ENCODE measurements around the gene MAP1B. TPM values are rescaled to one million over a fixed set of nuclear protein-coding genes. Genes with fewer than 3 reads are reported as not detected.
"Not testable (repeated sequence)": the region's sequence is repeated elsewhere in the genome, so short reads cannot be mapped to it uniquely, and the experiment has no call there.

Gene MAP1B
- 10 to 100 TPM in 2 of 3 donors, 1 to 10 TPM in 1; 1.4 to 21.9 (median 11.3) TPM for polyA plus RNA-seq

DNA sequence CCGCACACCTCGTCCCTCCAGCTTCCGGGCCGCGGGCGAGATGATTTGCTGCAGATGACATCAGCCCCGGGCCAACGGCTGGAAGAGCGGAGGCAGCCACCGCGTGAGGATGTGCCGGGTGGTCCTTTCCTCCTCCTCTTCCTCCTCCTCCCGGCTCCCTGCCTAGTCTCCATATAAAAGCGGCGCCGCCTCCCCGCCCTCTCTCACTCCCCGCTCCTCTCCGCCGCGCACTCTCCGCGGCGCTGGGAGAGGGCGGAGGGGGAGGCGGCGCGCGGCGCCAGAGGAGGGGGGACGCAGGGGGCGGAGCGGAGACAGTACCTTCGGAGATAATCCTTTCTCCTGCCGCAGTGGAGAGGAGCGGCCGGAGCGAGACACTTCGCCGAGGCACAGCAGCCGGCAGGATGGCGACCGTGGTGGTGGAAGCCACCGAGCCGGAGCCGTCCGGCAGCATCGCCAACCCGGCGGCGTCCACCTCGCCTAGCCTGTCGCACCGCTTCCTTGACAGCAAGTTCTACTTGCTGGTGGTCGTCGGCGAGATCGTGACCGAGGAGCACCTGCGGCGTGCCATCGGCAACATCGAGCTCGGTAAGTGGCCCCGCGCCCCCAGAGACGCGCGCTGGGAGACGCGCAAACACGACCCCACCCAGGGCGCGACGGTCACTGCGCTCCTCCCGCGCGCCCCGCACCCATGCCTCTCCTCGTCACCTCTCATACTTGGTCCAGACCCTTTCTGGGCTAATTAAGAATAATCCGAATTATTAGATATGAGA, at the start of gene MAP1B:
TSS of gene MAP1B (plus strand) at position 345 of the 770 bp plus-strand sequence. CDS start at position 402, 57 bp downstream.
- WGBS, 3 donors: 0 to 1% (median 1%) methylated on average over 65 to 82 of the region's 82 CpGs
- H3K27ac ChIP-seq (ENCODE audit: low read depth, low read length): no peak within 1 kb of the TSS

DNA sequence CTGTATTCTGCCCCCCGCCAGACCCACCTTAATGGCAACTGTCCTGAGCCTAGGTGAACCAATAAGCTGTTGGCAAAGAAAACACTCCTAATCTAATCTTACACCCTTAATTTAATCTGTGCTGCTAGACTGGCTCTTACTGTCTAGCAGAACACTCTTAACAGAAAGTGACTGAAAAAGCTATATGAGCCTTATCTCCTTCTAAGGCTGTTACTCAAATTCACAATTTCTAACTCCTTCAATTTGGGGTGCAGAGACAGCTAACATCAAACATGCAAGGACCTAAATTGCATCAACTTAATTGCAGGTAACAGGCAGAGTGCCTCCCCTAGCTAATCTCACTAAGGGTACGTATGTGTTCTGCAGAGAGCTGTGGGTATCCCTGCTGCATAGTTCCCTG, 49.5 kb upstream of the MAP1B start:
- 65 to 76% (median 70%) methylated on average over 2 of the region's 2 CpGs for WGBS, 3 donors
- no peak overlapping the region for H3K27ac ChIP-seq (ENCODE audit: low read depth, low read length)

DNA sequence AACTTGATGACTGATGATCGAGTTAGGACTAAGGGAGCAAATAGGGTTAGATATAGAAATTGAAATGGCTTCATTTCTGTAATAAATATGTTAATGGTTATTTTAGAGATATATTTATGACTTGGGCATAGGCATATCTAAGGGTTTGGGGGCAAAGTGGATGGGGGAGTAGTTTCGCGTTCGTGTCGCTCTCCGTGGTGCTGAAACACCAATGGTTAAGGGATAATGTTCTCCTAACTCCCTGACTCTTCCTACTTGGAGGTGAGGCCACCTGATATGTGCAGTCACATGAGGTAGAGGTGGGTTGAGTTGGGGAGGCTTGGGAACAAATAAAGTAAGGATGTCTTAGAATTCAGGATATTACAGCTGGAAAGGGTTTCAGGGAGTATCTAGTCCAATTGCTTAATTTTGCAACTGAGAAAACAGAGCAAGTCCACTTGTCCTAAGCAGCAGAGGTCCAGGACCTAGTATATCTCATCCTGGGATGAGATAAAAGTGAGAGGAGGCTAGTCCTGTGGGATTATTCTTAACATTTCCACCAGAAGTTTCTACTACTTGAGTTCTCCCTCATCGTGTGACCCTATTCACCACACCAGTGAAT, 44.0 kb upstream of the MAP1B start:
- WGBS, 3 donors: 30 to 38% (median 33%) methylated on average over 7 of the region's 7 CpGs

DNA sequence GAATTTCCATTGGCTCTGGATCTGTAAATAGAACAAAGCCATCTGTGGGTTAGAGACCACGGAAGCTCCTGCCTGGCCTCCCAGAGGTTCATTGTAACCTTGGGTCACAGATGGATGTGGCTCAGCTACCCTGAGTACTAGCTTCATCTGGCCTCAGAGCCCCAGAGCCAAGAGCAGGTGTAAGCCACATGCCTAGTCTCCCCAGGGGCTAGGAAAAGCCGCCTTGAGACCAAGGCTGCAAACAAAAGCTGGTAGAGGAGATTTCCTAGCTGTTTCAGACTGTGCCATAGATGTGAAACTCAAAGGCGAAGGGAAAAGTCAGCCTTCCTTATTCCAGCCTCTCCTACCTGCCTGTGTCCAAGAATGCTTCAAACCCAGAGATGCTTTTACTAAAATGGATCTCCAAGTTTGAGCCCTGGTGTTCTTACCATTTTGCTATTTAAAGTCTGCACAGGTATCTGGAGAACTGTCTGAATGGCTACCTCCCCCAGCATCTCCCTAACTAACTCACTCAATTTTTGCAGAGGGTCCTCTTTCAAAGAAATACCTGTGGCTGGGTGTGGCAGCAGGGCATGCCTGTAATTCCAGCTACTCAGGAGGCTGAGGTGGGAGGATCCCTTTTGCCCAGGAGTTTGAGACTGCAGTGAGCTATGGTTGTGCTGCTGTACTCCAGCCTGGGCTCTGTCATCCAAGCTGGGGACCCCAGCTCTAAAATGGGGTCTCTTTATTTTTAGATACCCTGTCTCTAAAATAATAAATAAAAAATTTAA, 42.3 kb upstream of the MAP1B start:
- WGBS, 3 donors: 58 to 77% (median 72%) methylated on average over 3 of the region's 3 CpGs
- no peak overlapping the region for H3K27ac ChIP-seq (ENCODE audit: low read depth, low read length)

More for the DNA sequence above, 44.0 kb upstream of the MAP1B start:
- H3K27ac ChIP-seq (ENCODE audit: low read depth, low read length): no peak overlapping the region

DNA sequence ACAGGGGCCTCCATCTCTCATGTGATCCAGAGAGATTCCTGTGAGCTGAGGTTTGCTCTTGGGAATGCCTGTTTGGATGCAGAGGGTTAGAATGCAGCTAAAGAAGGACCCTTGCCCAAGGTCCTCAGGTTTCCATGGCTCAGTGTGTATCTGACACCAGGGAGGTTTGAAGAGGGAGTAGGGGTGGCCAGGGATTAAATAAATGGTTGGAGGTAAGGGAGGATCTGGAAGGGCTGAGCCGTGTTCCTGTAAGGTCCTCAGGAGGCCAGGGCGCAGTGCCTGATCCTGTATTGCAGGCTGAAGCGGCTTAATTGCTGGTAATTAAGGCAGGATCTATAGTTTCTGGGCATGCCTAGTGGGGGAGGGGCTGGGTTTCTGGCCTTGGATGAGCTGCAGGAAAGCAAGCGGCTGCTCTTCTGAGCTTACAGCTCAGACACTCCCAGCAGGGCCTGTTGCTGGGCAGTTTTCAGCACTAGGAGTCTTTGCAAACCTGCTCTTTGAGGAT, 41.5 kb upstream of the MAP1B start:
- WGBS, 3 donors: 29 to 51% (median 49%) methylated on average over 4 of the region's 4 CpGs

DNA sequence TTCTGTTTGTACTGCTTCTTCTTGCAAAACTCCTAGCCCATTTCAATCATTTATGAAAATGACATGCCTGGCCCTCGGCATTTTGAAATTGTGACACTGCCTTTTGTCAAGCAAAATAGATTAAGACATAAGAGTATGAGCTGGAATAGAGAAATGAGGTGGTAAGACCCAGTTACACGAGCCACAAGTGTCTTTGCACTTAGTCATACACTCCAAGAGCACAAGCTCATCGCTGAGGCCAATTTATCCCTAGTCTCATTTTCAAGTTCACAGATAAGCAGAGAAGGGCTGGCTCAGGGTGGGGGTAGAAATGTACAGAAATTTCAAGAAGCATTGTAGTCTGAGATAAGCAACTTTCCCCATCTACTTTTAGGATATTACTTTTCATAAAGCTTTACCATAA, 40.6 kb upstream of the MAP1B start:
- H3K27ac ChIP-seq (ENCODE audit: low read depth, low read length): no peak overlapping the region
- WGBS, 3 donors: 45 to 56% (median 48%) methylated on average over 3 of the region's 3 CpGs

More for the DNA sequence above, 41.5 kb upstream of the MAP1B start:
- no peak overlapping the region for H3K27ac ChIP-seq (ENCODE audit: low read depth, low read length)

DNA sequence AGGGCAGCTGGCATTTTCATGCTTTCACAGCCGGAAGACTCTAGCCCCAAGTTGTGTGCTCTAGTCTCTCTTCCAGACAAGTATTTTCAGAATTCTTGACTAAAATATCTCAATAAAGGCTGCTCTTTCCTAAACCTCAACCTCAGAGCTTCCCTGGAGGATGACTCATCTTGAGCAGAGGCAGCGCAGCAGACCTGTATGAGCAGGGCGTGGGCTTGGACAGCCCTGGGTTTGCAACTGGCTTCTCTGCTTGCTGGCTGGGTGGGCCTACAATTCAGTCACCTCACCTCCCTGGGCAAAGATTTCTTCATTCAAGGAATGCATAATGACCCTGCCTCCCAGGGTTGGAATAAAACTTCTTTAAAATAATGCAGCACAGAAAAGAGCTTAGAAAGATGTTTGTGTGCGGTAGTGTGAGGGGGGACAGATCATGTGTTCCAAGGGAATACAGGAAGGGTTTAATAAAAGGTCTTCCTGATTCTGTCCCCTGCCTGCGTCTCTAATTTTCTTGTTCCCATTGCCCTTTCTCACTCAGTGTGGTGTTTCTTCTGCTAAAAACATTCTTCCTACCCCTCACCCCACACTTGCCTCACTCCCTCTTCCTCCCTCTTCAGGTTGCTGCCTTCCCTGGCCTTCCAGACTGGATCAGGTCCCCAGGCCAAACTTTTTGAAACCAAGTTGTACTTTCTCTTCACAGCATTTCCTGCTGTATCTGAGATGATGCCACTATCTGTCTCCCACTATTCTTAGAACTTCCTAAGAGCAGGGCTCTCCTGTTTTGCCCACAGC, 39.4 kb upstream of the MAP1B start:
- H3K27ac ChIP-seq (ENCODE audit: low read depth, low read length): no peak overlapping the region
- 83 to 89% (median 85%) methylated on average over 5 of the region's 5 CpGs for WGBS, 3 donors

DNA sequence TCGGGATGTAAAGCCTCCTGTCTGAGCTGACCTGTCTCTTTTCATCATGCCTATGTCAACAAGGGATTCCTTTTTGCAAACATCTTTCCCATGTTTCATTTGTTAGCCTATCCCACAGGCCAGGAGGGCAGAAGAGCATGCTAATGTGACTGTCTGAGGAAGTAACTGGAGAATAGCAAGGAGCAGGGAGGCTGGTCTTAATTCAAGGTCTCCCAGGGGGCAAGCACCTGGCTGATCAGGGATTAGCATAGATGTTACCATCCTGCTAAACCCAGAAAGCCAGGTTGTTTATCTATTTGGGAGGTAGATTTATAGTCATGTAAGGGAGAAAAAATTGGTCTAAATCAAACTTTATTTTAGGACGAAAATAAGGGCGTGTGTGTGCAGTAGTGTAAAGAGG, 36.7 kb upstream of the MAP1B start:
- WGBS, 3 donors: 54 to 66% (median 60%) methylated on average over 3 of the region's 3 CpGs
- H3K27ac ChIP-seq (ENCODE audit: low read depth, low read length): no peak overlapping the region

DNA sequence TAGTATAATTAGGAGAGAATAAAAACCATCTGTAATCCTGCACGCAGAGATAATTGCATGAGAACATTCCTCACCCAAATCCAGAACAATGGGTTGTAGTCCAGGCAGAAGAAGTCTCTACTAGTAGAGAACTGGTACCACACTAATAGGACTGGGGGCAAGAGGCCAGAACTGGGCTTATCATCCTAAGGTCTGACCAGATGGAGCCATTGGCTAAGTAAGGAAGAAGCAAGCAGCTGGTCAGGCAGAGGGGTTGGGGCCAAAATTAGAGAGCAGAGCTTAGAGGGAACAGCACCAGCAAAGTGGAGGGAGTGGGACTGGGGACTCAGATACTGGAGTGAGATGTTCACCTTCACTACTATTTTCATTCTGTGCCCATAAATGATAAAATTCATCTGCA, 35.4 kb upstream of the MAP1B start:
- no peak overlapping the region for H3K27ac ChIP-seq (ENCODE audit: low read depth, low read length)
- WGBS, 3 donors: 86 to 94% (median 90%) methylated on average over 1 of the region's 1 CpG

DNA sequence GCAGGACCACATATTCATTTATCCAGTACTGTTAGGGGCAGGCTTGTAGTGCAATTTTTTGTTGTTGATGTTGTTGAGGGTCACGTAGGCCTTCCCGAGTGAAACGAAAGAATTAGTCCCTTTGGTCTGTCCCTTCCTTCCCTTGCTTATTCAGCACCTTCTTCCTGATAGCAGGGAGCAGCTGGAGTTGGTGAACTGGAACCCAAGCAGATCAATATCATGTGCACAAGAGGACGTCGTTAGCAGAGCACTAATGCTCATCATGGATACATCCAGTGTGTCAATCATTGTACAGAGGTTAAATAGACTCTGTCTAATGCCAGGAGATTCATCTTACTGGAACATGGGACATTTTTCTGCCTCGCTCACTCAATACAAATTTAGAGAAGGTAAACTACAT, 33.0 kb upstream of the MAP1B start:
- WGBS, 3 donors: 56 to 78% (median 67%) methylated on average over 6 of the region's 6 CpGs
- no peak overlapping the region for H3K27ac ChIP-seq (ENCODE audit: low read depth, low read length)

DNA sequence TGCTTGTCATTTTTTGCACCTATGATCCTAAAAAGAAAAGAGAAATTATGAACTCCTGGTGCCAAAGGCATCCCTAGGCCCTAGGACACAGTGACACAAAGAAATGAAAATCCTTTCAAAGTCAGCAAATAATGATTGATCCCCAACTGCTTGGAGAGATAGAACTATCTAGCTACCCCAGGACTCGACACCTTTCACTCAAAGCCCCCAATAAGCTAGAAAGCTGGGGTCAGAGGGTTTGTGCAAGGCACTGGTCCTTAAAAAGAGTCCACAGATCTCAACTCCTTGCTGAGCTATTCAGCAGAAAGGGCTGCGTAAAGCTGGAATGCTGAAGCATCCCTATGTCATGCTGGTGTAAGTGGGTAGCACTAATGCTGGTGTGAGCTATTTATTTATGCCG, 31.8 kb upstream of the MAP1B start:
- no peak overlapping the region for H3K27ac ChIP-seq (ENCODE audit: low read depth, low read length)
- 78 to 91% (median 79%) methylated on average over 3 of the region's 3 CpGs for WGBS, 3 donors

DNA sequence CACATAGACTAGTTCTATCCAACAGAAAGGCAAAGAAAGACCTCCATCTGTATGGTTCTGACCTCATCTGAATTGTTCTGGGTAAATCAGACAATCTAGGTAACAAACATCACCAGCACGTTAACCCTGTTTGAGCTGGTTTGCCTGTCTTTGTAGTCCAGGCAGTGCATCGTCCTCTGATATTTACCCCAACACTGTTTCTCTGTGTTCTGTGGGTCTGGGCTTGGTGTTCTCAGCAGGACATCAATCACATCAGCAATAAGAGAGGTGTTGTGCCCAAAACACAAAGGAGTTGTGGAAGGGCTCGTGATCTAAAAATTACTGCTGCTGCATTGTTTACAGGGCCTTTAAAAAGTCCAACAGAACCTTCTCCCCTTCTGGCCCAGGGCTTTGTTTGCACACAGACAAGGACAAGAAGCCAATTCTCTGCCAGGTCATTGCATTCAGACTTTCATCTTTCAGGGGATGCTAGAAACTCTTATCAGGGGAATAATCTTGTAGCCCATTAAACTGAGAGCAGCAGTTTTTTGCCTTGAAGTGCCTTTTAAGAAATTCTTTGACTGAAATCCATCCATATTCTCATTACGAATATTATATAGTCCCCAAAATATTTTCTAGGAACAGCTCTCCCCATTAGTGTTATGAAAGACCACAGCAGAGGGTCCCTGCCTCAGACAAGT, 30.5 kb upstream of the MAP1B start:
- WGBS, 3 donors: 53 to 77% (median 73%) methylated on average over 4 of the region's 4 CpGs
- H3K27ac ChIP-seq (ENCODE audit: low read depth, low read length): no peak overlapping the region

DNA sequence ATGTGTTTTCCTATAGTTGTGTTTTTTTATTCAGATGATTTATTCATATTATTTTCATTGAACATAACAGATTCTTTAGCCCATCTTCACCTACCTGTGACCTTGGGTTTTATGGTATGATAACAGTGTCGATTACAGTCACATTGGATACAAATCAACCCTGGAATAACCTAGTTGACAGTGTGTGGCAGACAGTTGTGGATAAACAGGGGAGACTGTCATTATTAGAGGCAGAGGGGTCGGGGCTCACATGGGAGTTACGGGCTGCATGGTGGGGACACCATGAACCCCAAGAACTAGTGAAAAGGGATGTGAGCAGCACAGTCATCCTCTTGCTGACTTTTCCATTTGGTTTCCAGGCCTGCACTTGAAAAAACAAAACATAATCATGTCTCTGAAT, 29.9 kb upstream of the MAP1B start:
- WGBS, 3 donors: 77 to 91% (median 80%) methylated on average over 3 of the region's 3 CpGs
- no peak overlapping the region for H3K27ac ChIP-seq (ENCODE audit: low read depth, low read length)

DNA sequence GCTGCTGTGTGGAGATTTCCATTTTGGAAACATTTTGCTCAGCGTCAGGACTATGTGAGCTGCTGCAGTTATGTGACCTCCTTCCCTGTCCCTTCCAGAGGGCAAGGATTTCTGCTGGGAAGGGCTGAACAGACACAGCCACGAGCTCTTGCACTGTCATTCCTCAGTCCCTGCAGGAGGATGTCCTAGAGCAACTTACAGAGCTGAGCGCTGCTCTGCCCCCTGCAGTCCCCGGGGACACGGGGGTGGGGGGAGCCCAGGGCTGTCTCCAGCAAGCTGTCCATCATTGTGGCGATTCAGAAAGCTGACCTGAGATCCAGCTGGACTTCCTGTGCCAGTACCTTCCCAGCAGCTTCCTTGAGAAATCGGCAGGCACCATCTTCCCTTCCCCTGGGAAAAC, 28.0 kb upstream of the MAP1B start:
- WGBS, 3 donors: 13 to 17% (median 14%) methylated on average over 7 of the region's 7 CpGs
- H3K27ac ChIP-seq (ENCODE audit: low read depth, low read length): no peak overlapping the region

DNA sequence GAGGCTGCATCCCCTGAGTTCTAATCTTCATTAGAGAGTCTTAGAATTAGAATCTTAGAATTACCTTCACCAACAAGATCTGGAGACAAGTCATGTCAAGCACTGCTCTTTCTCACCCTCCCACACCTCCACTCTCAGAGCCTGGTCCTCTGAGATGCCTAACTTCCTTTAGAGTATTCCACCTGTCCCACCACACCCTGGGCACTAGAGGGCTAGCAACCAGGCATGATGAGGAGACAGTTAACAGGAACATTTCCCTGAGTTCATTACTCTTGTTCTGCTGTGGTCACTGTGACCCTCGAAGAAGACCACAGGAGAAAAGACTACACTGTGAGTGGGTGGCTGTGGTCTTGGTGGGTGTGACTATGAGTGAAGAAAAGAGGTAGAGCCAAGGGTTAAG, 25.2 kb upstream of the MAP1B start:
- WGBS, 3 donors: 64 to 71% (median 67%) methylated on average over 1 of the region's 1 CpG
- H3K27ac ChIP-seq (ENCODE audit: low read depth, low read length): no peak overlapping the region

DNA sequence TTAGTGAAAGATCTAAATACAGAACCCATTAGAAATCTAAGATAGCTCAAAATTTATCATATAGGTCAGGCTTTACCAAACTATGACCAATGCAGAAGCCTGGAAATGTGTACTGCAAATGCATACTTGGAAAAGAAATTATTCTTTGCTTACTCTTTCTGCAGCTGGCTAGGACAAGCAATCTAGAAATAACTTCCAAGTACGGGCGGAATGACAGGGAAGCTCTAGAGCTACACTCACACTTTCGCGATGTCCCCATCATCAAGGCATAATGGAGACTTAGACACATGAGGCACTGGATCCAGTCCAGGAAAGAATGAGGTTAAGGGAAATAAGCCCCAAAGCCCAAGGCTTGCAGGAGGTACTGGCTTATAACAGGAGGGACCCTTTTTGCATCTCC, 22.4 kb upstream of the MAP1B start:
- WGBS, 3 donors: 76 to 85% (median 81%) methylated on average over 4 of the region's 4 CpGs
- no peak overlapping the region for H3K27ac ChIP-seq (ENCODE audit: low read depth, low read length)

DNA sequence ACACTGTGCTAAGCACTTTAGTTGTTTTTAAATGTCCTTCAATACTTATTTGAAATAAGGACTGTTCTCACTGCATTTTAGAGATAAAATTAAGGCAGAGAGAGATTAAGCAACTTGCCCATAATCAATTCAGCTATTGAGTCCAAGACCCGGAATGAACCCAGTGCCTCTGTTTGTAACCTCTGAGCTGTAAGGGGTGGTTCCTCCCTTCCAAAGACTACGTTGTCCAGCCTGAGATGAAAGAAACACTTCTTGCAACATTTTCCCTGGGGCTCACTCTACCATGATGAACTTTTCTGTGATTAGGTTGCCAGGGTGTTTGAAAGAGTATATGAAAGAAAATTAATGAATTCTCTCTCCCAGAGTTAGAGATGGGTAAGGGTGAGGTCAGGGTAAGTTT, 22.0 kb upstream of the MAP1B start:
- H3K27ac ChIP-seq (ENCODE audit: low read depth, low read length): no peak overlapping the region
- 44 to 58% (median 49%) methylated on average over 2 of the region's 2 CpGs for WGBS, 3 donors

DNA sequence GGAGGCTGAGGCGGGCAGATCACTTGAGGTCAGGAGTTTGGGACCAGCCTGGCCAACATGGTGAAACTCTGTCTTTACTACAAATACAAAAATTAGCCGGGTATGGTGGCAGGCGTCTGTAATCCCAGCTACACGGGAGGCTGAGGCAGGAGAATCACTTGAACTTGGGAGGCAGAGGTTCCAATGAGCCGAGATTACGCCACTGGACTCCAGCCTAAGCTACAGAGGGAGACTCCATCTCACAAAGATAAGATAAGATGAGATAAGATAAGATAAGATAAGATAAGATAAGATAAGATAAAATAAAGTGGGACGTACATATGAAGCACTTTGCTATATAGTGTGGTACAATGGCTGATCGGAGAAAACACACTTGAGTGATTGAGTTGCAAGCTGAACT, 17.6 kb upstream of the MAP1B start:
- 75 to 91% (median 78%) methylated on average over 8 of the region's 8 CpGs for WGBS, 3 donors
- not testable (repeated sequence) for H3K27ac ChIP-seq (ENCODE audit: low read depth, low read length)
